Measurements from ENCODE around the gene KDM3B. TPM values are rescaled to one million over a fixed set of nuclear protein-coding genes. Genes with fewer than 3 reads are reported as not detected.

KDM3B gene
- total and polyA plus RNA-seq, 2 of the 8 experiments (the other 6 are each of a cell fraction or from before 2014, with no cell fraction given): 27.1 to 78.1 TPM

DNA sequence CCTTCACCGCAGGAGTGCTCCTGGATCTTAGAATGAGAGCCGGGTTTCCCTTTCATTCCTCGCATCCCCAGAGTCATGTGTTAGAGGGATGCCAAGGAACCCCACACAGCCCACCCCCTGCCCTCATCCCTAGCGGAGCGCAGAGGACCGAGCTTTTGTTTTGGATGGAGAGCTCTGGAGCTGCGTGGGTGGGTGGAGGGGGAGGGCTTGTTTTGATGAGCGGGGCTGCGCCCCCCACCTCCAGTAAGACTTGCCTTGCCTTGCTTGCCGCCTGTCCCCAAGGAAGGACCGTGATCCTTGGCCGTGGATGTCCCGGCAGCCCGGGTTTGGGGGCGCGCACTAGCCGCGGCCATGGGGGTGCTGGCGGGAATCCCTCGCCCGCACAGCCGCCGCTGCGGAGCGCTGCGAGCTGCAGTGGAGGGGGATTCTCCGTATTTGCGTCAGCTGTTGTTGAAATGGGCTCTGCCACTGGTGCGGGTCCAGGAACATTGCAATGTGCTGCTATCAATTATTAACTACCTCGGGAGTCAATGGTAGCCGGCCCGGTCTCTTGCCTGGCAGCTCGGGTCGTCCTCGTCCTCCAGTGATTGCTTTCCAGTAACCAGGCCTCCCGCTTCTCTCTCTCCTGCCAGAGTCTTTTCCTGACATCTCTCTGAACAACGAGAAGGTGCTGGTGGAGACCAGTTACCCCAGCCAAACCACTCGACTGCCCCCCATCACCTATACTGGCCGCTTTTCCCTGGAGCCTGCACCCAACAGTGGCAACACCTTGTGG, 113.8 kb downstream of the KDM3B start (continued):
- TF ChIP-seq NRF1 (IDR thresholded peaks at IDR 0.05; ENCODE audit: low read depth, low read length) (no peak), TCF12 (IDR thresholded peaks at IDR 0.05; ENCODE audit: low read depth, low read length) (no peak), POLR2A (IDR thresholded peaks at IDR 0.05; ENCODE audit: control extremely low read depth in 1 of 2, low read depth in 2 of 2, low read length in 2 of 2) (peak in 1 of 2 experiments; percentile 81; a peak in 2 of 3 replicates), RXRA (IDR thresholded peaks at IDR 0.05; ENCODE audit: insufficient read depth, low read depth, low read length) (no peak), JUN (IDR thresholded peaks at IDR 0.05; ENCODE audit: low read depth, low read length) (no peak), RBBP5 (IDR thresholded peaks at IDR 0.05; ENCODE audit: borderline replicate concordance, low read depth, low read length) (no peak; the same call in 1 of the 2 replicates), BACH1 (IDR thresholded peaks at IDR 0.05; ENCODE audit: low read length) (no peak), KDM1A (IDR thresholded peaks at IDR 0.05; ENCODE audit: borderline replicate concordance, low read length) (no peak), CTBP2 (IDR thresholded peaks at IDR 0.05; ENCODE audit: borderline replicate concordance, insufficient read depth, insufficient read length, low read length) (no peak), SP4 (IDR thresholded peaks at IDR 0.05; ENCODE audit: low read length) (peak; percentile 44; the same call in 1 of the 2 replicates)
- TF ChIP-seq, protein P1, sequence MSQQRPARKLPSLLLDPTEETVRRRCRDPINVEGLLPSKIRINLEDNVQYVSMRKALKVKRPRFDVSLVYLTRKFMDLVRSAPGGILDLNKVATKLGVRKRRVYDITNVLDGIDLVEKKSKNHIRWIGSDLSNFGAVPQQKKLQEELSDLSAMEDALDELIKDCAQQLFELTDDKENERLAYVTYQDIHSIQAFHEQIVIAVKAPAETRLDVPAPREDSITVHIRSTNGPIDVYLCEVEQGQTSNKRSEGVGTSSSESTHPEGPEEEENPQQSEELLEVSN (IDR thresholded peaks at IDR 0.05): peak; percentile 9; the same call in 1 of the 2 replicates
- TF ChIP-seq, protein P2, sequence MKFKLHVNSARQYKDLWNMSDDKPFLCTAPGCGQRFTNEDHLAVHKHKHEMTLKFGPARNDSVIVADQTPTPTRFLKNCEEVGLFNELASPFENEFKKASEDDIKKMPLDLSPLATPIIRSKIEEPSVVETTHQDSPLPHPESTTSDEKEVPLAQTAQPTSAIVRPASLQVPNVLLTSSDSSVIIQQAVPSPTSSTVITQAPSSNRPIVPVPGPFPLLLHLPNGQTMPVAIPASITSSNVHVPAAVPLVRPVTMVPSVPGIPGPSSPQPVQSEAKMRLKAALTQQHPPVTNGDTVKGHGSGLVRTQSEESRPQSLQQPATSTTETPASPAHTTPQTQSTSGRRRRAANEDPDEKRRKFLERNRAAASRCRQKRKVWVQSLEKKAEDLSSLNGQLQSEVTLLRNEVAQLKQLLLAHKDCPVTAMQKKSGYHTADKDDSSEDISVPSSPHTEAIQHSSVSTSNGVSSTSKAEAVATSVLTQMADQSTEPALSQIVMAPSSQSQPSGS (IDR thresholded peaks at IDR 0.05; ENCODE audit: low read length): no peak; the same call in 1 of the 2 replicates

Measured in H1 (cell line).